H1 (cell line): ENCODE measurements around the gene SYPL1. TPM values are rescaled to one million over a fixed set of nuclear protein-coding genes. Genes with fewer than 3 reads are reported as not detected.

Experiments used
- CTCF ChIA-PET: fragments of 300-600 bp; sonication (Branson Sonifier 250); formaldehyde crosslinking; loops from one replicate; lab custom pipeline; 2021; ENCODE audit not compliant: partially characterized antibody; lab: Charles Lee
- POLR2A ChIA-PET: fragments of 300-600 bp; sonication (Branson Sonifier 250); formaldehyde crosslinking; loops from one replicate; lab custom pipeline; 2021; ENCODE audit warnings: inconsistent platforms; ENCODE audit not compliant: partially characterized antibody; lab: Charles Lee
- DNase-seq, 2 experiments: peaks; one replicate each; pipeline versions ENCODE4 v3.0.0 to v3.0.0-alpha.2; 2010 to 2022; ENCODE audit warnings: low spot score in 2 of 2, low read depth in 1 of 2, mixed read lengths in 1 of 2
- FAIRE-seq: peaks from 2 replicates; lab custom pipeline; 2011; peaks lifted over from hg19 to GRCh38; lab: Jason Lieb, UNC
- H2AFZ ChIP-seq: 2 replicates; pipeline ENCODE4 v1.8.1; 2012; ENCODE audit warnings: low read length, inconsistent platforms
- H2AK5ac ChIP-seq: 2 replicates; pipeline ENCODE4 v1.6.1; 2013; ENCODE audit warnings: low read depth, low read length
- H2BK120ac ChIP-seq: replicated peaks from 2 replicates; pipeline ENCODE3; 2013; ENCODE audit warnings: low read depth, low read length, inconsistent platforms
- H2BK12ac ChIP-seq: 2 replicates; pipeline ENCODE4 v1.6.1; 2013; ENCODE audit warnings: low read depth, low read length
- H2BK15ac ChIP-seq: 2 replicates; pipeline ENCODE4 v1.6.1; 2013; ENCODE audit warnings: low read length
- H2BK20ac ChIP-seq: 2 replicates; pipeline ENCODE4 v1.6.1; 2013; ENCODE audit warnings: low read length
- H2BK5ac ChIP-seq: 2 replicates; pipeline ENCODE4 v1.6.1; 2013; ENCODE audit warnings: low read depth, low read length
- H3K14ac ChIP-seq: 2 replicates; pipeline ENCODE4 v1.6.1; 2013; ENCODE audit warnings: inconsistent platforms; ENCODE audit not compliant: insufficient read length
- H3K18ac ChIP-seq: 2 replicates; pipeline ENCODE4 v1.6.1; 2013; ENCODE audit warnings: low read length; ENCODE audit errors: extremely low read depth
- H3K23ac ChIP-seq: 2 replicates; pipeline ENCODE4 v1.6.1; 2013; ENCODE audit warnings: inconsistent platforms; ENCODE audit not compliant: insufficient read length
- H3K23me2 ChIP-seq: 2 replicates; pipeline ENCODE4 v1.6.1; 2013; ENCODE audit warnings: low read depth, low read length
- H3K27ac ChIP-seq: 2 replicates; pipeline ENCODE4 v1.6.1; 2011; ENCODE audit warnings: low read depth, low read length, inconsistent platforms
- H3K27me3 ChIP-seq, 4 experiments: replicated peaks in 1 of 4; 1 replicate in 1 of 4; 2 replicates in 3 of 4; pipeline versions ENCODE4 v1.6.1 to v1.8.1; 2011 to 2013; ENCODE audit warnings: low read length in 3 of 4, mild to moderate bottlenecking in 3 of 4, inconsistent platforms in 2 of 4, mixed read lengths in 2 of 4, moderate library complexity in 1 of 4; ENCODE audit not compliant: control insufficient read depth in 3 of 4, insufficient read depth in 3 of 4; ENCODE audit errors: extremely low read depth in 1 of 4
- H3K36me3 ChIP-seq, 4 experiments: 2 replicates each; pipeline versions ENCODE4 v1.6.1 to v1.8.1; 2011 to 2013; ENCODE audit warnings: mild to moderate bottlenecking in 4 of 4, low read length in 3 of 4, moderate library complexity in 2 of 4, control low read depth in 1 of 4, inconsistent platforms in 1 of 4; ENCODE audit not compliant: insufficient read depth in 4 of 4, control insufficient read depth in 2 of 4
- H3K4ac ChIP-seq: replicated peaks from 2 replicates; pipeline ENCODE3; 2013; ENCODE audit warnings: low read length, low read depth, mixed read lengths, inconsistent platforms; ENCODE audit not compliant: insufficient read length
- H3K4me1 ChIP-seq, 4 experiments: replicated peaks in 1 of 4; 1 replicate in 1 of 4; 2 replicates in 3 of 4; pipeline versions ENCODE4 v1.6.1 to v1.8.1; 2011 to 2013; ENCODE audit warnings: low read length in 3 of 4, inconsistent platforms in 2 of 4, mixed read lengths in 1 of 4; ENCODE audit not compliant: insufficient read depth in 4 of 4, control insufficient read depth in 3 of 4
- H3K4me2 ChIP-seq, 2 experiments: 2 replicates each; pipeline versions ENCODE4 v1.6.1 to v1.8.1; 2011 to 2013; ENCODE audit warnings: low read depth in 2 of 2, low read length in 2 of 2, control low read depth in 1 of 2, inconsistent platforms in 1 of 2, mild to moderate bottlenecking in 1 of 2; ENCODE audit not compliant: insufficient read depth in 1 of 2
- H3K4me3 ChIP-seq, 4 experiments: fragments of 200-600, 300-600 bp in 1 of 4; sonication (generic), shearing (Covaris generic), sonication (Bioruptor Twin) in 1 of 4; 2 replicates each; pipeline versions ENCODE4 v1.5.1 to v1.8.1; 2011 to 2016; ENCODE audit warnings: low read length in 4 of 4, low read depth in 3 of 4, control low read depth in 2 of 4, inconsistent platforms in 2 of 4, mild to moderate bottlenecking in 2 of 4, mixed read lengths in 1 of 4, moderate library complexity in 1 of 4; ENCODE audit not compliant: insufficient read depth in 2 of 4; ENCODE audit errors: extremely low read depth in 1 of 4
- H3K56ac ChIP-seq: replicated peaks from 2 replicates; pipeline ENCODE3; 2013; ENCODE audit warnings: low read depth, mild to moderate bottlenecking, mixed read lengths, low read length, inconsistent platforms; ENCODE audit not compliant: insufficient read length
- H3K79me1 ChIP-seq: 2 replicates; pipeline ENCODE4 v1.6.1; 2013; ENCODE audit warnings: low read depth, low read length, control low read depth
- H3K79me2 ChIP-seq, 2 experiments: 2 replicates each; pipeline versions ENCODE4 v1.6.1 to v1.8.1; 2012 to 2013; ENCODE audit warnings: low read length in 2 of 2, mild to moderate bottlenecking in 2 of 2, inconsistent platforms in 1 of 2; ENCODE audit not compliant: insufficient read depth in 2 of 2, control insufficient read depth in 1 of 2
- H3K9ac ChIP-seq, 4 experiments: replicated peaks in 1 of 4; 1 replicate in 1 of 4; 2 replicates in 3 of 4; pipeline versions ENCODE4 v1.6.1 to v1.8.1; 2011 to 2013; ENCODE audit warnings: low read depth in 3 of 4, low read length in 3 of 4, control low read depth in 2 of 4, mild to moderate bottlenecking in 2 of 4, moderate library complexity in 2 of 4, inconsistent platforms in 1 of 4; ENCODE audit errors: extremely low read depth in 1 of 4
- H3K9me3 ChIP-seq, 2 experiments: 2 replicates each; pipeline versions ENCODE4 v1.6.1 to v1.8.1; 2012 to 2013; ENCODE audit warnings: mild to moderate bottlenecking in 2 of 2, moderate library complexity in 2 of 2, control low read depth in 1 of 2, inconsistent platforms in 1 of 2, low read depth in 1 of 2, low read length in 1 of 2, mixed read lengths in 1 of 2; ENCODE audit not compliant: insufficient read depth in 2 of 2
- H4K20me1 ChIP-seq, 2 experiments: replicated peaks in 1 of 2; 2 replicates each; pipeline versions ENCODE3 to v1.8.1; 2011 to 2013; ENCODE audit warnings: inconsistent platforms in 2 of 2, low read length in 2 of 2, mild to moderate bottlenecking in 1 of 2; ENCODE audit not compliant: insufficient read depth in 2 of 2, control insufficient read depth in 1 of 2
- H4K5ac ChIP-seq: 2 replicates; pipeline ENCODE4 v1.6.1; 2013; ENCODE audit warnings: low read length, low read depth, mixed read lengths, inconsistent platforms; ENCODE audit not compliant: insufficient read length
- H4K8ac ChIP-seq: 2 replicates; pipeline ENCODE4 v1.8.0; 2013; ENCODE audit warnings: mild to moderate bottlenecking, moderate library complexity, low read length, inconsistent platforms; ENCODE audit not compliant: insufficient read depth; ENCODE audit errors: extremely low read depth
- H4K91ac ChIP-seq: replicated peaks from 2 replicates; pipeline ENCODE3; 2013; ENCODE audit warnings: low read length, mixed read lengths, inconsistent platforms; ENCODE audit not compliant: insufficient read length
- ZNF274 ChIP-seq: IDR thresholded peaks from 2 replicates; pipeline ENCODE4 v1.7.0; 2012; ENCODE audit warnings: low read length, borderline replicate concordance; ENCODE audit errors: extremely low read depth
- WGBS, 2 experiments: shearing (Covaris generic) in 1 of 2; methylation state at CpG; one replicate each; pipeline versions ENCODE4 v1.1.6 to v1.1.7; 2013 to 2015; ENCODE audit warnings: low lambda C conversion rate in 2 of 2, mixed read lengths in 2 of 2, inconsistent platforms in 1 of 2, low coverage in 1 of 2, missing lambda C conversion rate in 1 of 2; ENCODE audit not compliant: insufficient replicate concordance in 2 of 2, insufficient coverage in 1 of 2, insufficient read length in 1 of 2; ENCODE audit errors: extremely low coverage in 1 of 2, missing lambda C conversion rate in 1 of 2; 5-methylcytosine and 5-hydroxymethylcytosine counted together
- polyA plus RNA-seq, 7 experiments: library from polyadenylated mRNA; depleted of rRNA in 3 of 7; stranded (reverse) in 5 of 7; unstranded in 2 of 7; fragments of >200 nt in 5 of 7; fragments of 200-250 nt in 2 of 7; gene quantifications; 1 replicate in 5 of 7; 2 replicates in 1 of 7; 4 replicates in 1 of 7; pipeline versions ENCODE4 v1.2.1 to v1.2.3, GENCODE V29; 2011 to 2013; ENCODE audit warnings: missing spikeins in 2 of 7, mixed read lengths in 2 of 7
- total RNA-seq: library from RNA; stranded (reverse); fragmentation: NEBNext Ultra II Directional; extraction: Animal tissue kit (Norgen Biotek cat#: 25700); gene quantifications from 2 replicates; pipeline ENCODE4 v1.2.1, GENCODE V29; 2021

SYPL1 gene
- total and polyA plus RNA-seq, 2 of the 8 experiments (the other 6 are each of a cell fraction or from before 2014, with no cell fraction given): 44.9 to 57.7 TPM

GRCh38 chr7:106124186-106124585 lies 12.1 kb upstream of the SYPL1 start:
- Histone ChIP-seq H3K23ac (no peak overlapping the region), H3K27me3 (no peaks in the 10 kb centered on the region), H3K4me3 (no peak overlapping the region), H3K27ac (no peak overlapping the region), H3K36me3 (no peaks in the 10 kb centered on the region), H2BK20ac (no peak overlapping the region), H3K9ac (no peak overlapping the region), H3K4me1 (peaks cover 0 to 8% (median 0%) of the 10 kb centered on the region in 4 experiments; a peak in 2 of 7 replicates), H3K18ac (no peak overlapping the region), H4K91ac (no peak overlapping the region), H4K5ac (no peak overlapping the region), H4K8ac (no peak overlapping the region), H2BK15ac (no peak overlapping the region), H3K79me1 (no peaks in the 10 kb centered on the region), H3K56ac (no peak overlapping the region), H2BK120ac (no peak overlapping the region), H3K9me3 (no peaks in the 10 kb centered on the region), H2BK12ac (no peak overlapping the region), H3K23me2 (no peaks in the 10 kb centered on the region; the same call in 1 of the 2 replicates), H2AK5ac (no peak overlapping the region), H2AFZ (no peak overlapping the region), H3K14ac (no peak overlapping the region), H3K4me2 (no peak overlapping the region), H3K4ac (no peak overlapping the region), H2BK5ac (no peak overlapping the region), H3K79me2 (no peaks in the 10 kb centered on the region), H4K20me1 (no peaks in the 10 kb centered on the region)
- FAIRE-seq (no peak), DNase-seq (no peak)
- 89% methylated on average over 1 of the region's 1 CpG; no CpG with 5 or more reads in 1 of the 2 experiments for WGBS, 2 experiments
- POLR2A ChIA-PET: interaction anchor here (0.9 kb wide), 1 partner anchor 12 kb away, joined by 3 read pairs; the partner anchor contains the start of gene SYPL1
- TF ChIP-seq ZNF274: no peak
- CTCF ChIA-PET: interaction anchor here (0.6 to 1.4 kb wide), 3 partner anchors 12 to 838 kb away, joined by 3 to 4 read pairs (median 3); no protein-coding TSS in a partner anchor
